ENCODE measurements around the gene ARHGDIB.

The ARHGDIB gene

DNA sequence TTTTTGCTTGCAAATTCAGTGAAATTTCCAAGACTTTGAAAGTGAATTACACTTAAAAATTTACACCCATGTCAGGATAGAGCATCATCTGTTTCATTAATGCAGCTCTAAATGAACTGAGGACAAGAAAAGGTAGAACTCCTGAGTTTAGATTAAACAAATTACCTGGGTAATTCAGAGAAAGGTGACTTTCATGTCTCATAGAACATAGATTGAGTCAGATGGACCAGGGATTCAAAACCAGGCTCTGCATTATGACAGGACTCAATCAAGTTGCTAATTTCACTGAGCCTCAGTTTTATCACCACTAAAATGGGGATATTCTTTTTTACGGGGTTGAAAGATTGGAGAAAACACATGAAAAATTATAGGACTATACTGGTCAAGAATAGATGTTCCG is 4.5 kb downstream of the ARHGDIB start:
- DNase-seq (ENCODE audit: low read depth in 4 of 4, low spot score in 1 of 4): no peak

DNA sequence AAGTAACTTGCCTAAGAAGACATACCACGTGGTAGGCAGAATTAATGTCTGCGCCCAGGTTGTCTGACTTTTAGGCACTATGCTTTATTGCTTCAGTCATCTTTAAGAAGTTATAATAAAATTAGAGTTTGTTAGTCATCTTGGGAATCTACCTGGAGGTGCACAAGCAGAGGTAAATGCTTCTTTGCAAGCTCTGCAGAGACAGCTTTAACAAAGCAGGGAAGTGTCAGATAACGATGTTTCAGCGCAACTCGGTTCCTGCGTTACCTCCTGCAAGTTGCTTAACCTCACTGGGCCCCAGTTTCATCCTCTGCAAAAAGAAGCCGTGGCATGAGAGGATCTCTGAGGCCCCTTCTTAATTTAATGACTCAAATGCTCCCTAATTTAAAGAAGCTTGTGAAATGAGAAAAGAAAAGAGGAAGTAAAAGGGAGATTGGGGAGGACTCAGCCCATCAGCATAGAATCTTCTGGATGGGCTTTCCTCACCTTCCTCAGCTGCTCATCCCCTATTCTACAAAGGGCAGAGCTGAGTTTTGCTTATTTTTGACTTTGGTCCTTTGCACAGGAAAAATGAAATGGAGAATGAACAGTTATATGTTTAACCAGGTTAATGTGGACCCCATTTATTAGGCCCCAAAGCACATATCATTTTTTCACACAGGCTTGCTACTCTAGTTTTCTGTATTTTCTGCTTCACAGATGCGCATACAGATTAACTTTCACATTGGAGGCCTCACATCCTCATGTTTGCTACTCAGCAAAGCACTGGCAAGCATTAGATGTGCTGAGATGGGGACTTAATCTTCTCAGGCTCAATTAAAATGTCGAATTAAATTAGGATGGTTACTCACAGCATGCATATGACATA is 5.1 kb downstream of the ARHGDIB start:
- DNase-seq (ENCODE audit: low read depth in 4 of 4, low spot score in 1 of 4): no peak

GRCh38 chr12:14954269-14954668 is 7.1 kb downstream of the ARHGDIB start:
- no peak for DNase-seq (ENCODE audit: low read depth in 4 of 4, low spot score in 1 of 4)

DNA sequence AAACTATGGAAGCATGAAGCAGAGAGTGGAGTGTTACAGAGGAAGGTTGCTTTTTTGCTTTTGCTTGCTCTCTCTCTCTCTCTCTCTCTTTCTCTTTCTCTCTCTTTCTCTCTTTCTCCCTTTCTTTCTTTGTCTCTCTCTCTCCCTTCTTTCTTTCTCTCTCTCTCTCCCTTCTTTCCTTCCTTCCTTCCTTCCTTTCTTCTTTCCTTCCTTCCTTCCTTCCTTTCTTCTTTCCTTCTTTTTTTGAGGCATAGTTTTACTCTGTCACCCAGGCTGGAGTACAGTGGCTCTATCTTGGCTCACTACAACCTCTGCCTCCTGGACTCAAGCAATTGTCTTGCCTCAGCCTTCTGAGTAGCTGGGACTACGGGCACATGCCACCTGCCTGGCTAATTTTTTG is 7.6 kb downstream of the ARHGDIB start:
- no peak for DNase-seq (ENCODE audit: low read depth in 4 of 4, low spot score in 1 of 4)

DNA sequence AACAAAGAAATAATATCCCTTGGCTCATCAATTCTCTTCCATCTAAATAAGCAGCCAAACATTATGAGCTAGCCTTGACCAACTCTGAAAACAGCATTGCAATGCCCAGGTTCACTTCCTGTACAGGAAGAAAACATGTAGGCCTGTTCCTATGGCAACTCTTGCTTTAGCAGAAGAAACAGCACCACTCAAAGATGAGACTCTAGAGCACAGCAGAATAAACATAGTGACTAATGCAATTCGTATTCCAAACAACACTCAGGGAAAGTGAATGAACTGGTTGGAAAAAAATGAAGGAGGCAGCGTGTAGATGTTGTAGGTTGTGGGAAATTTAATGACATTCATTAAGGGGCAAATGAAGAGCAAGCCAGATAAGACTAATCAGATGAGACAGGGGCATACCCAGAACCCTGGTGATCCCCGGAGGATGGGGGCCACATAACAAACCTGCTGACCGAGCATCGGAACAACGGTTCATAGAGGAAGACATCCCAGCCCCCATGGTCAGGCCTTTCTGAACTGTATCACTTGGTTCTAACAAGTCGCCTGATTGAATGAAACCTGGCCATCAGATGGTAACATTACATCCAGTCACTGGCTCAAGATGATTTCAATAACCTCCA is 9.0 kb downstream of the ARHGDIB start:
- DNase-seq (ENCODE audit: low read depth in 4 of 4, low spot score in 1 of 4): no peak

DNA sequence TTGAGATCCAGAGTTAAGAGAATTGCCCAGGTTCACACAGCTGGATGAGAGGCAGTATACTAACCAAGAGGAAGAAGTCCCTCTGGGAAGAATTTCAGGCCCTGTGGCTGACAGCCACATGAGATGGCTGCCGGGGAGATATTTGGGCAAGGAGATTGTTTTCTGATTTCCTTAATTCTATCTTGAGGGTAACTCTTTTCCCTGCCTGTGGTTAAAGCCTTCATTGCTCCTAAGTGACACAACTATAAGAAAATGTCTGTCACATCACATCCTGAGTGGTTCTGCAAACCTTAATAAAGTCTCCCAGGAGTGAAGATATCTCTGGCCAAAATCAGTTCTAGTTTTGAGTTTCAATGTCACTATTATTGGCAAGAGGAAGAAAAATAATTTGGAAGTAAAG is 9.6 kb downstream of the ARHGDIB start:
- DNase-seq (ENCODE audit: low read depth in 4 of 4, low spot score in 1 of 4): no peak

- no peak for DNase-seq (ENCODE audit: low read depth in 4 of 4, low spot score in 1 of 4)
Measured at GRCh38 chr12:14950982-14951746, 10.2 kb downstream of the ARHGDIB start.

DNA sequence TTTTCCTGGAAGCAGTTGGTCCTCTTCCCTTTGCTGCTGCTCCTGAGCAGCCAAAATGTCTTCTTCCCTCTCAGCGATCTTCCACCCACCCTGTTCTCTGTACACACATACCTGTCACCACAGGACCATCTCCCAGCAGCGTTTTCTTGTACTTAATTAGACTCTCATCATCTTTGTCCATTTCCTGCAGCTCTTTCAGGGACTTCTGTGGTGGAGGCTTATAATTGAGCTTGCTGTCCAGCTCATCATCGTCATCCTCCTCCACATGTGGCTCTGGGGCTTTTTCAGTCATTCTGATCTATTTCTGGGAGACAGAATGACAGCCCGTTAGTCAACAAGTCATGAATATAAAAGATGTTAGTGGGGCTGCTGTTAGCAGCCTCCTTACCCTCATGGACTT is 11.0 kb downstream of the ARHGDIB start:
- no peak for DNase-seq (ENCODE audit: low read depth in 4 of 4, low spot score in 1 of 4)

- DNase-seq (ENCODE audit: low read depth in 4 of 4, low spot score in 1 of 4): no peak
Measured at GRCh38 chr12:14949631-14950030, 11.8 kb downstream of the ARHGDIB start.

- no peak for DNase-seq (ENCODE audit: low read depth in 4 of 4, low spot score in 1 of 4)
Measured at GRCh38 chr12:14948672-14949071, 12.7 kb downstream of the ARHGDIB start.

DNA sequence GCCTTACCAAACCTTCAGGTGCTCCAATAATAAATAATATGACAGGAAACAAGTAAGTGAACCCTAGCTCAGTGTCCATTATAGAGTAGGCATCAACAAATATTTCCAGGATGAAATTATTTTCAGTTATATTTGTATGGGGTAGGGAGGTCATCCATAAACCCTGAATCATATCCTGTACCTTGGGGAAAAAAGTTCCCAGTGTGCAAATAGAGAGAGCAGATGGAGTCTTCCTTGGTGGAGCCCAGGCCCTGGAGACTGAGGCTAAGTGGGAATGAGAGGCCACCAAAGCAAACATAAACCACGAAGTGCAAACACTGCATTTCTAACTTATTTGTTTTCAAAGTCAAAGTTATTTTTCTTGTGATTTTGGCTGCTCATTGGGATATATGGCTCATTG is 14.5 kb downstream of the ARHGDIB start:
- DNase-seq (ENCODE audit: low read depth in 4 of 4, low spot score in 1 of 4): no peak

GRCh38 chr12:14946162-14946561 is 15.2 kb downstream of the ARHGDIB start:
- no peak for DNase-seq (ENCODE audit: low read depth in 4 of 4, low spot score in 1 of 4)

DNA sequence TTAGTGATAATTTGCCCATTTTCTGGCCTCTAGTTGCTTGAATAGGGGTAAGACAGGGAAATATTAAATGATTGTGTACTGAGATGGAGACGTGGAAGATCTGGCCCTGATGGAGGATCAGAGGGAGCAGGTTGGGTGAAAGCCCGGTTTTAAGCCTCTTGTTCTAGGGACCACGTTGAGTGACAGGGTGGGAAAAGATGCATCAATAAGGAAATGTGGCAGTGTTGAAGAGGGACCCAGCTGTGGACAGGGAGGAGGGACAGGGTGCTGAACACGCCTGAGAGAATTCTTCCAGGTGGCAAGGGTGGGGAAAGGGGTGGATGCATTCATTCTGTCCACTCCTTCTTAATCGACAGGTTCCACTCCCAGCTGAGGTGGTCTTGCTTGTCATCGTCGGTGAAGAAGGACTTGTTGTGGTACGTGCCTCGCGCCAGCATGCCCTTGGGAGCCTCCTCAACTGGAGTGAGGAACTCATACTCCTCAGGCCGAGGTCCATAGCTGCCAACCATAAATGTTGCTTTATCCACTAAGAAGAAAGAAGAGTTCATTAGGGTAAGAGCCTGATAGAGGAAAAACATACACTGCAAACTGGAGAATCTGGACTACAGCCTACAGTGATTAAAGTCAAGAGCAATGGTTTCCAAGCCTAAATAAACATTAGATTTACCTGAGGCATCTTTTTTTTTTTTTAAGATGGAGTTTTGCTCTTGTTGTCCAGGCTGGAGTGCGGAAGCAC is 19.0 kb downstream of the ARHGDIB start:
- DNase-seq (ENCODE audit: low read depth in 4 of 4, low spot score in 1 of 4): no peak

DNA sequence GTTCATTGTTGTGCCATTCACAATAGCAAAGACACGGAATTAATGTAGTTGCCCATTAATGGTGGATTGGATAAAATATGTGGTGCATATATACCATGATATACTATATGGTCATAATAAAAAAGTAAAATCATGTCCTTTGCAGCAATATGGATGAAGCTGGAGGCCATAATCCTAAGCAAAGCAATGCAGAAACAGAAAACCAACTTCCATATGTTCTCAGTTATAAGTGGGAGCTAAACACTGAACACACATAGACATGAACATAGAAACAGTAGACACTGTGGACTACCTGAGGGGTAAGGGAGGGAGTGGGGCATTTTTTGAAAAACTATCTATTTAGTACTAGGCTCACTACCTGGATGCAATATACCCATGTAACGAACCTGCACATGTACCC is 20.0 kb downstream of the ARHGDIB start:
- DNase-seq (ENCODE audit: low read depth in 4 of 4, low spot score in 1 of 4): no peak

GRCh38 chr12:14938301-14938700 is 23.1 kb downstream of the ARHGDIB start, which contains the start of gene ERP27:
Gene ERP27, minus strand, starts transcription at chr12:14938537. Its CDS starts 29 bp downstream, at chr12:14938508.
- DNase-seq (ENCODE audit: low read depth in 4 of 4, low spot score in 1 of 4): no peak

GRCh38 chr12:14937689-14938088 is 23.7 kb downstream of the ARHGDIB start:
- no peak for DNase-seq (ENCODE audit: low read depth in 4 of 4, low spot score in 1 of 4)

DNA sequence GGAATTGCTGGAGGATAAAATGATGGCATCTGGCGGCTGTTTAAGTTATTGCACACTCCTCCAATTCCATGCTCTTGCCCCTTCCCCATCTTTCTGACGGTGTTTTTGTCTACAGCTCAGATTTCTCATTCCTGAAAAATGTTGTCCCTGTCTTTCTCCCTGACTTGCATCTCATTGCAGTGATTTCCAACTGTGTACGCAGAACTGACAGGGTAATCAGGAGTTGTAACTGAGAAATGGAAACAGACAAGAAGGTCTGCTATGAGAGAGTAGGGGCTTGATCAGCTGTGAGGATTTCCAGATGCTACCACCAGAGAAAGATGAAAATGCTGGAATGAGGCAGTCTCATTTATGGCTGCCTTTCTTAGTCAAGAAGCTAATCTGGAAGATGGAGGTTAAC is 24.4 kb downstream of the ARHGDIB start:
- DNase-seq (ENCODE audit: low read depth in 4 of 4, low spot score in 1 of 4): no peak

DNA sequence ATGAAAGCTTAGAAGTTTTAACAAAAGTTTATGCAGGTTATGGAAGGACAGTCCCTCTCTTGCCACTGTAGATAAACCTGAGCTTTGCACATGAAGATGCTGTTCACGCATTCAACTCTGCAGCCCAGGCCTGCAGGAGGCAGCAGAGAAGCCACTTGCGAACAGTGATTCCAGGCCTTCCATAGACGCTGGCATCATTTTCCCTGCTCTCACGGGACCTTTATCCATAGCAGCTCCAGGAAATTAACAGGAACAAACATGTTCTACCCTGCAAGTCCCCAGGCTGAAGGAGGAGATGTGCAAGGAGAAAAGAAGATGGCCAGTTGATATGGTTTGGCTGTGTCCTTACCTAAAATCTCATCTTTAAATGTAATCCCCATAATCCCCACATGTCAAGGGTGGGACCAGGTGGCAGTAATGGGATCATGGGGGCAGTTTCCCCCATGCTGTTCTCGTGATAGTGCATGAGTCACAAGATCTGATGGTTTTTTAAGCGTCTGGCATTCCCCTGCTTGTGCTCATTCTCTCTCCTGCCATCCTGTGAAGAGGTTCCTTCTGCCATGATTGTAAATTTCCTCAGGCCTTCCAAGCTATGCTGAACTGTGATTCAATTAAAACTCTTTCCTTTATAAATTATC is 25.1 kb downstream of the ARHGDIB start:
- no peak for DNase-seq (ENCODE audit: low read depth in 4 of 4, low spot score in 1 of 4)

- no peak for DNase-seq (ENCODE audit: low read depth in 4 of 4, low spot score in 1 of 4)
Measured at GRCh38 chr12:14935031-14935430, 26.4 kb downstream of the ARHGDIB start.

DNA sequence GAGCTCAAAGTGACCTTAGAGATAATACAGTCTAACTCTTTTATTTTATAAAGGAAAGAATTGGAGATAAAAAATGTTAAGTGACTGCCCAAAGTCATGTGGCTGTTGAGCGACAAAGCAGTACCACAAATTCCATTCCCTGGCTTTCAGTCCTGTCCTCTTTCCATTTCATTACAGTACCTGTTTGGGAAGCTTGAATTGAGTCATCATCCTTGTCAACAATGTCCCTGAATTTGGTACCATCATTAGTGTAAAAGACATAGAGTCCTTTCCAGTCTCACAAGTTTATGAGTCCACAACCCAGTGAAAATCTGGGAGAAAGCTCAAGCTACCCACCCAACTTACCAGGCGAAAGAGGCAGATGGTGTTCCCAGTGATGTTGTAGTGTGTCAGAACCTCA is 26.9 kb downstream of the ARHGDIB start:
- DNase-seq (ENCODE audit: low read depth in 4 of 4, low spot score in 1 of 4): no peak

Measured in stimulated activated CD4-positive, alpha-beta T cell treated with anti-CD3 and anti-CD28 coated beads, Interleukin-1b, Interleukin-23, amount 100 ng/mL, for 24 hours (primary cell).